Kidney tubule cell (primary cell): ENCODE measurements around the gene CDC42EP1.
"Not testable (repeated sequence)": the region's sequence is repeated elsewhere in the genome, so short reads cannot be mapped to it uniquely, and the experiment has no call there.

Source experiments
- DNase-seq: peaks from one replicate; pipeline ENCODE4 v3.0.0-alpha.2; 2018; ENCODE audit warnings: low spot score

CDC42EP1 gene

GRCh38 chr22:37534445-37534844 lies 25.8 kb upstream of the CDC42EP1 start:
- no peak for DNase-seq

GRCh38 chr22:37535159-37535558 lies 25.1 kb upstream of the CDC42EP1 start:
- DNase-seq = no peak

- DNase-seq = peak; percentile 93
Observed at GRCh38 chr22:37538590-37539357, 21.5 kb upstream of the CDC42EP1 start.

GRCh38 chr22:37539790-37540189 lies 20.5 kb upstream of the CDC42EP1 start:
- not testable (repeated sequence) for DNase-seq

- not testable (repeated sequence) for DNase-seq
Observed at GRCh38 chr22:37542416-37542815, 17.9 kb upstream of the CDC42EP1 start.

- DNase-seq = no peak
Observed at GRCh38 chr22:37542959-37543358, 17.3 kb upstream of the CDC42EP1 start.

GRCh38 chr22:37544955-37545702 lies 15.2 kb upstream of the CDC42EP1 start:
- peak; percentile 84 for DNase-seq

GRCh38 chr22:37545703-37546436 lies 14.4 kb upstream of the CDC42EP1 start:
- peak; percentile 92 for DNase-seq

GRCh38 chr22:37546437-37547250 lies 13.6 kb upstream of the CDC42EP1 start:
- DNase-seq = peak; percentile 43

- no peak for DNase-seq
Observed at GRCh38 chr22:37547251-37547741, 13.0 kb upstream of the CDC42EP1 start.

GRCh38 chr22:37549704-37550059 lies 10.6 kb upstream of the CDC42EP1 start:
- peak; percentile 63 for DNase-seq

GRCh38 chr22:37550921-37551320 lies 9.4 kb upstream of the CDC42EP1 start:
- DNase-seq = not testable (repeated sequence)

- DNase-seq = no peak
Observed at GRCh38 chr22:37551981-37552380, 8.3 kb upstream of the CDC42EP1 start.

GRCh38 chr22:37552524-37553163 lies 7.6 kb upstream of the CDC42EP1 start:
- DNase-seq = peak; percentile 57

GRCh38 chr22:37553725-37554124 lies 6.6 kb upstream of the CDC42EP1 start:
- no peak for DNase-seq

- no peak for DNase-seq
Observed at GRCh38 chr22:37555029-37555428, 5.3 kb upstream of the CDC42EP1 start.

GRCh38 chr22:37556710-37557109 lies 3.6 kb upstream of the CDC42EP1 start:
- DNase-seq = no peak

GRCh38 chr22:37557321-37558001 lies 2.8 kb upstream of the CDC42EP1 start:
- peak; percentile 89 for DNase-seq

GRCh38 chr22:37558815-37559214 lies 1.5 kb upstream of the CDC42EP1 start:
- DNase-seq = no peak

GRCh38 chr22:37559521-37559900 lies 769 bp upstream of the CDC42EP1 start:
- no peak for DNase-seq
